Measurements from ENCODE around the gene MYBPHL. TPM values are rescaled to one million over a fixed set of nuclear protein-coding genes. Genes with fewer than 3 reads are reported as not detected.

The MYBPHL gene
- total and polyA plus RNA-seq, 2 donors (not counting 1 experiment from before 2014, with no cell fraction given), result not detected

GRCh38 chr1:109263597-109264378 is 43.0 kb downstream of the MYBPHL start:
- Histone ChIP-seq H4K20me1 (ENCODE audit: control insufficient read depth, extremely low read depth, insufficient read depth, low read length) (no peaks in the 10 kb centered on the region), H3K27me3 (ENCODE audit: control insufficient read depth, insufficient read depth, low read length) (no peaks in the 10 kb centered on the region), H3K79me2 (ENCODE audit: control insufficient read depth, insufficient read depth, low read length) (no peaks in the 10 kb centered on the region), H3K27ac (ENCODE audit: insufficient read depth, low read length) (no peak overlapping the region), H3K9me3 (ENCODE audit: control insufficient read depth, insufficient read depth, low read depth, low read length) (no peaks in the 10 kb centered on the region), H2AFZ (ENCODE audit: low read length) (no peak overlapping the region), H3K36me3 (ENCODE audit: control insufficient read depth, insufficient read depth, low read length) (no peaks in the 10 kb centered on the region), H3K4me2 (ENCODE audit: extremely low read depth, insufficient read depth, low read length) (no peak overlapping the region), H3K9ac (ENCODE audit: insufficient read depth, low read length) (no peak overlapping the region), H3K4me1 (ENCODE audit: control insufficient read depth, extremely low read depth, insufficient read depth, low read length) (no peaks in the 10 kb centered on the region), H3K4me3 (replicated peaks in 1 of 4; ENCODE audit: control extremely low read depth in 1 of 4, insufficient read depth in 1 of 4, low read depth in 3 of 4, low read length in 4 of 4) (no peak overlapping the region)
- peak; percentile 71 to 89 for DNase-seq (ENCODE audit: low read depth in 2 of 2)
- TF ChIP-seq EZH2 (IDR thresholded peaks at IDR 0.05; ENCODE audit: low read length, missing control alignments) (no peak), CTCF (conservative IDR thresholded peaks at IDR 0.05 in 1 of 2, IDR thresholded peaks at IDR 0.05 in 1 of 2; ENCODE audit: low read depth in 1 of 2, low read length in 2 of 2) (peak; percentile 90 to 93)

- Histone ChIP-seq H3K4me1 (ENCODE audit: control insufficient read depth, extremely low read depth, insufficient read depth, low read length) (no peaks in the 10 kb centered on the region), H3K9me3 (ENCODE audit: control insufficient read depth, insufficient read depth, low read depth, low read length) (no peaks in the 10 kb centered on the region), H3K27me3 (ENCODE audit: control insufficient read depth, insufficient read depth, low read length) (no peaks in the 10 kb centered on the region), H3K4me3 (replicated peaks in 1 of 4; ENCODE audit: control extremely low read depth in 1 of 4, insufficient read depth in 1 of 4, low read depth in 3 of 4, low read length in 4 of 4) (no peak overlapping the region), H3K36me3 (ENCODE audit: control insufficient read depth, insufficient read depth, low read length) (no peaks in the 10 kb centered on the region), H3K9ac (ENCODE audit: insufficient read depth, low read length) (no peak overlapping the region), H2AFZ (ENCODE audit: low read length) (no peak overlapping the region), H3K27ac (ENCODE audit: insufficient read depth, low read length) (no peak overlapping the region), H4K20me1 (ENCODE audit: control insufficient read depth, extremely low read depth, insufficient read depth, low read length) (no peaks in the 10 kb centered on the region), H3K4me2 (ENCODE audit: extremely low read depth, insufficient read depth, low read length) (no peak overlapping the region), H3K79me2 (ENCODE audit: control insufficient read depth, insufficient read depth, low read length) (no peaks in the 10 kb centered on the region)
- TF ChIP-seq CTCF (conservative IDR thresholded peaks at IDR 0.05 in 1 of 2, IDR thresholded peaks at IDR 0.05 in 1 of 2; ENCODE audit: low read depth in 1 of 2, low read length in 2 of 2), result no peak
- no peak for TF ChIP-seq EZH2 (IDR thresholded peaks at IDR 0.05; ENCODE audit: low read length, missing control alignments)
- no peak for DNase-seq (ENCODE audit: low read depth in 2 of 2)
Measured at GRCh38 chr1:109263234-109263596, 43.6 kb downstream of the MYBPHL start.

GRCh38 chr1:109262231-109263055 is 44.4 kb downstream of the MYBPHL start:
- no peak for DNase-seq (ENCODE audit: low read depth in 2 of 2)
- Histone ChIP-seq H3K36me3 (ENCODE audit: control insufficient read depth, insufficient read depth, low read length) (no peaks in the 10 kb centered on the region), H3K4me1 (ENCODE audit: control insufficient read depth, extremely low read depth, insufficient read depth, low read length) (no peaks in the 10 kb centered on the region), H2AFZ (ENCODE audit: low read length) (no peak overlapping the region), H3K4me2 (ENCODE audit: extremely low read depth, insufficient read depth, low read length) (no peak overlapping the region), H3K4me3 (replicated peaks in 1 of 4; ENCODE audit: control extremely low read depth in 1 of 4, insufficient read depth in 1 of 4, low read depth in 3 of 4, low read length in 4 of 4) (no peak overlapping the region), H3K9me3 (ENCODE audit: control insufficient read depth, insufficient read depth, low read depth, low read length) (no peaks in the 10 kb centered on the region), H4K20me1 (ENCODE audit: control insufficient read depth, extremely low read depth, insufficient read depth, low read length) (no peaks in the 10 kb centered on the region), H3K79me2 (ENCODE audit: control insufficient read depth, insufficient read depth, low read length) (no peaks in the 10 kb centered on the region), H3K27me3 (ENCODE audit: control insufficient read depth, insufficient read depth, low read length) (no peaks in the 10 kb centered on the region), H3K9ac (ENCODE audit: insufficient read depth, low read length) (no peak overlapping the region), H3K27ac (ENCODE audit: insufficient read depth, low read length) (no peak overlapping the region)
- no peak for TF ChIP-seq CTCF (conservative IDR thresholded peaks at IDR 0.05 in 1 of 2, IDR thresholded peaks at IDR 0.05 in 1 of 2; ENCODE audit: low read depth in 1 of 2, low read length in 2 of 2)
- no peak for TF ChIP-seq EZH2 (IDR thresholded peaks at IDR 0.05; ENCODE audit: low read length, missing control alignments)
